ENCODE measurements around the gene ERC1. TPM values are rescaled to one million over a fixed set of nuclear protein-coding genes. Genes with fewer than 3 reads are reported as not detected.

Gene ERC1
- total and polyA plus RNA-seq, 9 of the 15 experiments (the other 6 are each of a cell fraction or from before 2014, with no cell fraction given) = 0.74 to 11.8 (median 4.8) TPM

DNA sequence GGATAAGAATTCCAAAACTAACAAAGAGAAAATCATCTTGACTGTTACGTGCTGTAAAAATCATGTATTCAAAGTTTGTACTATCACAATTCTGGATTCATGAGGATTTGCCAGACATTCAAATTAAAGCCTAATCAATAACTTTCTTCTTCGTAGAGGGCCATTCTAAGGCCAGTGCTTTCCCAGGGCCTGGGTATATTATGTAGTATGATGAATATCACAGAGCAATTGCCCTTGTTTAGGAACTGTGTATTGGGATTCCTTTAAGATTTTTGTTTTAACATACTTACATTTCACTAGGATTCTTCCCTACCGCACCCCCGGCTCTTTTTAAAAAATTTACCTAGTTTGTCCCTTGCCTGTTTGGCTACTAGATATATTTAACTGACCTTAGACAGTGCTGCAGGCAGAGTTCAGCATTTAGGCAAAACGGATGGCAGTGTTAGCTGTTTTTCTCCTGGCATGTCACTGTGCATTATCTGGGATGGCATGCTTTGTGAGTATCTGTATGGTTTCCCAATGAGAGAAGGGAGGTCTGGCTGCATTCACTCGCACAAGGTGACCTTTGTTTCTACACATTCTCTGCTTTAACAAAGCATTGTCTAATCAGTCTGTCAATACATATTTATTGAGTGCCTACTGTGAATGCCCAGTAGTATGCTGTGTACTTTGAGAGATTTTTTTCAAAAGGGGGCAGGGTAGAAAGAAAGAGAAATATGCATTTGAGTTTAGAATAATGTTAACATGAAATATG is 63.3 kb downstream of the ERC1 start:
- Histone ChIP-seq H3K4me2 (ENCODE audit: insufficient read depth, low read length) (no peak overlapping the region), H3K27ac (ENCODE audit: extremely low read depth, low read depth, low read length) (no peak overlapping the region), H3K9ac (ENCODE audit: insufficient read depth in 1 of 2, low read depth in 2 of 2, low read length in 2 of 2) (no peak overlapping the region), H3K9me1 (ENCODE audit: control insufficient read depth, insufficient read depth, low read length) (no peaks in the 10 kb centered on the region), H3K9me3 (replicated peaks; ENCODE audit: control insufficient read depth, insufficient read depth, low read depth, low read length) (peaks cover 5% of the 10 kb centered on the region), H2AFZ (ENCODE audit: low read depth, low read length) (no peak overlapping the region), H3K36me3 (ENCODE audit: control insufficient read depth, insufficient read depth, low read length) (no peaks in the 10 kb centered on the region), H3K4me3 (no peak overlapping the region), H4K20me1 (replicated peaks; ENCODE audit: control insufficient read depth, insufficient read depth, low read length) (no peaks in the 10 kb centered on the region), H3K27me3 (ENCODE audit: control insufficient read depth in 2 of 2, insufficient read depth in 2 of 2, low read length in 2 of 2) (no peaks in the 10 kb centered on the region), H3K4me1 (replicated peaks in 1 of 2; ENCODE audit: control insufficient read depth in 2 of 2, insufficient read depth in 2 of 2, low read length in 2 of 2) (0 out of 5 replicates have a peak, but pooled peaks cover 0 to 3% of the 10 kb centered on the region in 2 experiments), H3K79me2 (ENCODE audit: control insufficient read depth, insufficient read depth, low read length) (no peaks in the 10 kb centered on the region)
- intact Hi-C loops (cut with micrococcal nuclease) (no loop called here), in situ Hi-C loops (cut with MboI) (no loop called here)
- DNase-seq (ENCODE audit: extremely low read depth in 1 of 4, low spot score in 3 of 4) = no peak
- ChIA-PET CTCF (ENCODE audit: low intra/inter-chr PET ratio) (no interaction called here), POLR2A (interaction anchor here (1.3 kb wide), 1 partner anchor 64 kb away, joined by 4 read pairs; the partner anchor contains the start of gene ERC1)
- BruUV-seq (replicated peaks) = no TSS peak
- TF ChIP-seq, protein P1, sequence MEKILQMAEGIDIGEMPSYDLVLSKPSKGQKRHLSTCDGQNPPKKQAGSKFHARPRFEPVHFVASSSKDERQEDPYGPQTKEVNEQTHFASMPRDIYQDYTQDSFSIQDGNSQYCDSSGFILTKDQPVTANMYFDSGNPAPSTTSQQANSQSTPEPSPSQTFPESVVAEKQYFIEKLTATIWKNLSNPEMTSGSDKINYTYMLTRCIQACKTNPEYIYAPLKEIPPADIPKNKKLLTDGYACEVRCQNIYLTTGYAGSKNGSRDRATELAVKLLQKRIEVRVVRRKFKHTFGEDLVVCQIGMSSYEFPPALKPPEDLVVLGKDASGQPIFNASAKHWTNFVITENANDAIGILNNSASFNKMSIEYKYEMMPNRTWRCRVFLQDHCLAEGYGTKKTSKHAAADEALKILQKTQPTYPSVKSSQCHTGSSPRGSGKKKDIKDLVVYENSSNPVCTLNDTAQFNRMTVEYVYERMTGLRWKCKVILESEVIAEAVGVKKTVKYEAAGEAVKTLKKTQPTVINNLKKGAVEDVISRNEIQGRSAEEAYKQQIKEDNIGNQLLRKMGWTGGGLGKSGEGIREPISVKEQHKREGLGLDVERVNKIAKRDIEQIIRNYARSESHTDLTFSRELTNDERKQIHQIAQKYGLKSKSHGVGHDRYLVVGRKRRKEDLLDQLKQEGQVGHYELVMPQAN (IDR thresholded peaks at IDR 0.05; ENCODE audit: borderline replicate concordance) = no peak
- TF ChIP-seq ZNF583 (CRISPR knock-in tag; IDR thresholded peaks at IDR 0.05) = no peak
- TF ChIP-seq RBFOX2 (IDR thresholded peaks at IDR 0.05; ENCODE audit: low read depth, low read length) = no peak
- no peak for TF ChIP-seq E4F1 (CRISPR knock-in tag; IDR thresholded peaks at IDR 0.05; ENCODE audit: borderline replicate concordance)
- TF ChIP-seq DPF2 (IDR thresholded peaks at IDR 0.05) = no peak
- FAIRE-seq = no peak
- no peak for ATAC-seq
- WGBS (ENCODE audit: insufficient coverage, low coverage, missing lambda C conversion rate) = 58% methylated on average over 6 of the region's 6 CpGs

Measured in K562 (cell line).